ENCODE data around the gene PHKG2.

PHKG2 gene

GRCh38 chr16:30777591-30778297 is 29.5 kb downstream of the PHKG2 start:
- no peak for DNase-seq

- DNase-seq = no peak
Measured at GRCh38 chr16:30778549-30779244, 30.5 kb downstream of the PHKG2 start.

GRCh38 chr16:30779596-30779995 is 31.4 kb downstream of the PHKG2 start:
- DNase-seq = no peak

GRCh38 chr16:30780021-30780420 is 31.8 kb downstream of the PHKG2 start:
- no peak for DNase-seq

GRCh38 chr16:30780549-30780948 is 32.3 kb downstream of the PHKG2 start:
- DNase-seq = no peak

- DNase-seq = no peak
Measured at GRCh38 chr16:30782486-30783279, 34.5 kb downstream of the PHKG2 start.

- DNase-seq = no peak
Measured at GRCh38 chr16:30783280-30784109, 35.3 kb downstream of the PHKG2 start.

GRCh38 chr16:30784215-30784614 is 36.0 kb downstream of the PHKG2 start:
- DNase-seq = no peak

- DNase-seq = no peak
Measured at GRCh38 chr16:30785126-30786106, 37.2 kb downstream of the PHKG2 start.

GRCh38 chr16:30786115-30786935 is 38.1 kb downstream of the PHKG2 start:
- DNase-seq = no peak

GRCh38 chr16:30786936-30787612 is 38.8 kb downstream of the PHKG2 start, which contains the start of gene ZNF629:
Gene ZNF629 (minus strand): TSS chr16:30787205. CDS start chr16:30784482, 2,723 bp downstream.
- peak; percentile 19 for DNase-seq

GRCh38 chr16:30787613-30788378 is 39.6 kb downstream of the PHKG2 start:
- no peak for DNase-seq

- no peak for DNase-seq
Measured at GRCh38 chr16:30793508-30794069, 45.4 kb downstream of the PHKG2 start.

GRCh38 chr16:30794634-30795033 is 46.4 kb downstream of the PHKG2 start:
- no peak for DNase-seq

- DNase-seq = no peak
Measured at GRCh38 chr16:30797670-30798309, 49.6 kb downstream of the PHKG2 start.
